ENCODE results near the gene RAB40B.
A peak's percentile ranks its signal among the peaks of the same experiment; 100 is the strongest.

RAB40B gene

GRCh38 chr17:82698974-82699442 lies 510 bp upstream of the RAB40B start (continued):
- TF ChIP-seq ZBTB11 (tag by site-specific recombination; conservative IDR thresholded peaks at IDR 0.05; ENCODE audit: low read depth) (peak; percentile 39; the same call in 1 of the 2 replicates), ZNF114 (tag by site-specific recombination; IDR thresholded peaks at IDR 0.05) (no peak), ZNF366 (tag by site-specific recombination; conservative IDR thresholded peaks at IDR 0.05) (no peak), SP7 (tag by site-specific recombination; IDR thresholded peaks at IDR 0.05) (0 out of 2 replicates have a peak, but pooled peaks have one; percentile 36), ZNF747 (tag by site-specific recombination; IDR thresholded peaks at IDR 0.05) (no peak), PRDM6 (tag by site-specific recombination; IDR thresholded peaks at IDR 0.05) (no peak), MEIS1 (CRISPR knock-in tag; IDR thresholded peaks at IDR 0.05; ENCODE audit: borderline replicate concordance) (no peak), HOXC10 (CRISPR knock-in tag; IDR thresholded peaks at IDR 0.05) (no peak), ZNF221 (tag by site-specific recombination; IDR thresholded peaks at IDR 0.05; ENCODE audit: borderline replicate concordance) (no peak), PRDM1 (tag by site-specific recombination; IDR thresholded peaks at IDR 0.05) (no peak), FEZF1 (tag by site-specific recombination; IDR thresholded peaks at IDR 0.05) (no peak), ZXDB (tag by site-specific recombination; IDR thresholded peaks at IDR 0.05) (no peak), SETDB1 (IDR thresholded peaks at IDR 0.05; ENCODE audit: insufficient read length, low read length) (no peak), ZNF776 (tag by site-specific recombination; IDR thresholded peaks at IDR 0.05; ENCODE audit: borderline replicate concordance) (no peak), ZNF624 (tag by site-specific recombination; IDR thresholded peaks at IDR 0.05) (no peak), ZNF785 (tag by site-specific recombination; IDR thresholded peaks at IDR 0.05) (peak; percentile 67; the same call in 1 of the 2 replicates), ZNF501 (tag by site-specific recombination; IDR thresholded peaks at IDR 0.05) (no peak), ZNF416 (tag by site-specific recombination; IDR thresholded peaks at IDR 0.05) (no peak), ZNF239 (tag by site-specific recombination; IDR thresholded peaks at IDR 0.05) (no peak), ZBTB26 (tag by site-specific recombination; optimal IDR thresholded peaks at IDR 0.05) (peak; percentile 76), SALL2 (tag by site-specific recombination; IDR thresholded peaks at IDR 0.05; ENCODE audit: borderline replicate concordance) (no peak), ZNF311 (tag by site-specific recombination; IDR thresholded peaks at IDR 0.05; ENCODE audit: borderline replicate concordance) (no peak), ZNF792 (tag by site-specific recombination; IDR thresholded peaks at IDR 0.05) (no peak)
- TF ChIP-seq, protein P1, sequence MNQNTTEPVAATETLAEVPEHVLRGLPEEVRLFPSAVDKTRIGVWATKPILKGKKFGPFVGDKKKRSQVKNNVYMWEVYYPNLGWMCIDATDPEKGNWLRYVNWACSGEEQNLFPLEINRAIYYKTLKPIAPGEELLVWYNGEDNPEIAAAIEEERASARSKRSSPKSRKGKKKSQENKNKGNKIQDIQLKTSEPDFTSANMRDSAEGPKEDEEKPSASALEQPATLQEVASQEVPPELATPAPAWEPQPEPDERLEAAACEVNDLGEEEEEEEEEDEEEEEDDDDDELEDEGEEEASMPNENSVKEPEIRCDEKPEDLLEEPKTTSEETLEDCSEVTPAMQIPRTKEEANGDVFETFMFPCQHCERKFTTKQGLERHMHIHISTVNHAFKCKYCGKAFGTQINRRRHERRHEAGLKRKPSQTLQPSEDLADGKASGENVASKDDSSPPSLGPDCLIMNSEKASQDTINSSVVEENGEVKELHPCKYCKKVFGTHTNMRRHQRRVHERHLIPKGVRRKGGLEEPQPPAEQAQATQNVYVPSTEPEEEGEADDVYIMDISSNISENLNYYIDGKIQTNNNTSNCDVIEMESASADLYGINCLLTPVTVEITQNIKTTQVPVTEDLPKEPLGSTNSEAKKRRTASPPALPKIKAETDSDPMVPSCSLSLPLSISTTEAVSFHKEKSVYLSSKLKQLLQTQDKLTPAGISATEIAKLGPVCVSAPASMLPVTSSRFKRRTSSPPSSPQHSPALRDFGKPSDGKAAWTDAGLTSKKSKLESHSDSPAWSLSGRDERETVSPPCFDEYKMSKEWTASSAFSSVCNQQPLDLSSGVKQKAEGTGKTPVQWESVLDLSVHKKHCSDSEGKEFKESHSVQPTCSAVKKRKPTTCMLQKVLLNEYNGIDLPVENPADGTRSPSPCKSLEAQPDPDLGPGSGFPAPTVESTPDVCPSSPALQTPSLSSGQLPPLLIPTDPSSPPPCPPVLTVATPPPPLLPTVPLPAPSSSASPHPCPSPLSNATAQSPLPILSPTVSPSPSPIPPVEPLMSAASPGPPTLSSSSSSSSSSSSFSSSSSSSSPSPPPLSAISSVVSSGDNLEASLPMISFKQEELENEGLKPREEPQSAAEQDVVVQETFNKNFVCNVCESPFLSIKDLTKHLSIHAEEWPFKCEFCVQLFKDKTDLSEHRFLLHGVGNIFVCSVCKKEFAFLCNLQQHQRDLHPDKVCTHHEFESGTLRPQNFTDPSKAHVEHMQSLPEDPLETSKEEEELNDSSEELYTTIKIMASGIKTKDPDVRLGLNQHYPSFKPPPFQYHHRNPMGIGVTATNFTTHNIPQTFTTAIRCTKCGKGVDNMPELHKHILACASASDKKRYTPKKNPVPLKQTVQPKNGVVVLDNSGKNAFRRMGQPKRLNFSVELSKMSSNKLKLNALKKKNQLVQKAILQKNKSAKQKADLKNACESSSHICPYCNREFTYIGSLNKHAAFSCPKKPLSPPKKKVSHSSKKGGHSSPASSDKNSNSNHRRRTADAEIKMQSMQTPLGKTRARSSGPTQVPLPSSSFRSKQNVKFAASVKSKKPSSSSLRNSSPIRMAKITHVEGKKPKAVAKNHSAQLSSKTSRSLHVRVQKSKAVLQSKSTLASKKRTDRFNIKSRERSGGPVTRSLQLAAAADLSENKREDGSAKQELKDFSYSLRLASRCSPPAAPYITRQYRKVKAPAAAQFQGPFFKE (tag by site-specific recombination; IDR thresholded peaks at IDR 0.05; ENCODE audit: borderline replicate concordance) = no peak
- TF ChIP-seq, protein P2, sequence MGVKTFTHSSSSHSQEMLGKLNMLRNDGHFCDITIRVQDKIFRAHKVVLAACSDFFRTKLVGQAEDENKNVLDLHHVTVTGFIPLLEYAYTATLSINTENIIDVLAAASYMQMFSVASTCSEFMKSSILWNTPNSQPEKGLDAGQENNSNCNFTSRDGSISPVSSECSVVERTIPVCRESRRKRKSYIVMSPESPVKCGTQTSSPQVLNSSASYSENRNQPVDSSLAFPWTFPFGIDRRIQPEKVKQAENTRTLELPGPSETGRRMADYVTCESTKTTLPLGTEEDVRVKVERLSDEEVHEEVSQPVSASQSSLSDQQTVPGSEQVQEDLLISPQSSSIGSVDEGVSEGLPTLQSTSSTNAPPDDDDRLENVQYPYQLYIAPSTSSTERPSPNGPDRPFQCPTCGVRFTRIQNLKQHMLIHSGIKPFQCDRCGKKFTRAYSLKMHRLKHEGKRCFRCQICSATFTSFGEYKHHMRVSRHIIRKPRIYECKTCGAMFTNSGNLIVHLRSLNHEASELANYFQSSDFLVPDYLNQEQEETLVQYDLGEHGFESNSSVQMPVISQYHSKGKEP (tag by site-specific recombination; IDR thresholded peaks at IDR 0.05) = no peak
- TF ChIP-seq, protein P3, sequence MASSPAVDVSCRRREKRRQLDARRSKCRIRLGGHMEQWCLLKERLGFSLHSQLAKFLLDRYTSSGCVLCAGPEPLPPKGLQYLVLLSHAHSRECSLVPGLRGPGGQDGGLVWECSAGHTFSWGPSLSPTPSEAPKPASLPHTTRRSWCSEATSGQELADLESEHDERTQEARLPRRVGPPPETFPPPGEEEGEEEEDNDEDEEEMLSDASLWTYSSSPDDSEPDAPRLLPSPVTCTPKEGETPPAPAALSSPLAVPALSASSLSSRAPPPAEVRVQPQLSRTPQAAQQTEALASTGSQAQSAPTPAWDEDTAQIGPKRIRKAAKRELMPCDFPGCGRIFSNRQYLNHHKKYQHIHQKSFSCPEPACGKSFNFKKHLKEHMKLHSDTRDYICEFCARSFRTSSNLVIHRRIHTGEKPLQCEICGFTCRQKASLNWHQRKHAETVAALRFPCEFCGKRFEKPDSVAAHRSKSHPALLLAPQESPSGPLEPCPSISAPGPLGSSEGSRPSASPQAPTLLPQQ (tag by site-specific recombination; IDR thresholded peaks at IDR 0.05) = no peak
